ENCODE results near the gene GASK1A. TPM values are rescaled to one million over a fixed set of nuclear protein-coding genes. Genes with fewer than 3 reads are reported as not detected.
"Not testable (repeated sequence)": the region's sequence is repeated elsewhere in the genome, so short reads cannot be mapped to it uniquely, and the experiment has no call there.

Gene GASK1A
- total RNA-seq, 2 experiments from 2014 or later, result not detected

GRCh38 chr3:42963269-42963668 is 15.8 kb upstream of the GASK1A start:
- DNase-seq, result no peak
- H3K27me3 Mint-ChIP-seq, result peaks cover 3% of the 10 kb centered on the region
- POLR2A ChIA-PET, result no interaction called here
- H3K4me3 Mint-ChIP-seq, result no peak overlapping the region
- no peaks in the 10 kb centered on the region for H3K9me3 Mint-ChIP-seq
- no peaks in the 10 kb centered on the region for H3K36me3 Mint-ChIP-seq
- CTCF ChIA-PET, result interaction anchor here (1.0 to 4.2 kb wide), 3 partner anchors 109 to 260 kb away, joined by 3 to 44 read pairs (median 21); no protein-coding TSS in a partner anchor
- intact Hi-C loops (cut with micrococcal nuclease), result loop anchor here (5.0 to 10.0 kb wide), 3 partner anchors 112 to 539 kb away; no protein-coding TSS in a partner anchor
- H3K27ac Mint-ChIP-seq, result no peak overlapping the region
- H3K4me1 Mint-ChIP-seq (ENCODE audit: low read depth), result peaks cover 11% of the 10 kb centered on the region

GRCh38 chr3:42964266-42964665 is 14.8 kb upstream of the GASK1A start:
- intact Hi-C loops (cut with micrococcal nuclease), result loop anchor here (5.0 to 10.0 kb wide), 3 partner anchors 111 to 538 kb away; no protein-coding TSS in a partner anchor
- POLR2A ChIA-PET, result no interaction called here
- no peaks in the 10 kb centered on the region for H3K36me3 Mint-ChIP-seq
- CTCF ChIA-PET, result interaction anchor here (0.6 to 4.2 kb wide), 5 partner anchors 22 to 531 kb away, joined by 3 to 44 read pairs (median 3); no protein-coding TSS in a partner anchor
- no peak overlapping the region for H3K27ac Mint-ChIP-seq
- H3K27me3 Mint-ChIP-seq, result peaks cover 3% of the 10 kb centered on the region
- H3K9me3 Mint-ChIP-seq, result no peaks in the 10 kb centered on the region
- DNase-seq, result no peak
- no peak overlapping the region for H3K4me3 Mint-ChIP-seq
- H3K4me1 Mint-ChIP-seq (ENCODE audit: low read depth), result peaks cover 11% of the 10 kb centered on the region

GRCh38 chr3:42970557-42970956 is 8.6 kb upstream of the GASK1A start:
- intact Hi-C loops (cut with micrococcal nuclease), result no loop called here
- CTCF ChIA-PET, result interaction anchor here (2.5 kb wide), 1 partner anchor 9 kb away, joined by 9 read pairs; no protein-coding TSS in a partner anchor
- DNase-seq, result no peak
- no peak overlapping the region for H3K27ac Mint-ChIP-seq
- POLR2A ChIA-PET, result no interaction called here
- no peaks in the 10 kb centered on the region for H3K4me1 Mint-ChIP-seq (ENCODE audit: low read depth)
- peaks cover 28% of the 10 kb centered on the region for H3K9me3 Mint-ChIP-seq
- no peak overlapping the region for H3K4me3 Mint-ChIP-seq
- peaks cover under 1% of the 10 kb centered on the region for H3K27me3 Mint-ChIP-seq
- peaks cover 11% of the 10 kb centered on the region for H3K36me3 Mint-ChIP-seq

- H3K36me3 Mint-ChIP-seq, result peaks cover 11% of the 10 kb centered on the region
- H3K27me3 Mint-ChIP-seq, result peaks cover 5% of the 10 kb centered on the region
- no peaks in the 10 kb centered on the region for H3K4me1 Mint-ChIP-seq (ENCODE audit: low read depth)
- intact Hi-C loops (cut with micrococcal nuclease), result no loop called here
- CTCF ChIA-PET, result interaction anchor here (1.0 to 2.5 kb wide), 2 partner anchors 10 to 407 kb away, joined by 3 to 9 read pairs; no protein-coding TSS in a partner anchor
- POLR2A ChIA-PET, result no interaction called here
- DNase-seq, result no peak
- no peak overlapping the region for H3K4me3 Mint-ChIP-seq
- H3K9me3 Mint-ChIP-seq, result peaks cover 32% of the 10 kb centered on the region
- H3K27ac Mint-ChIP-seq, result no peak overlapping the region
Observed at GRCh38 chr3:42970976-42971772, 7.9 kb upstream of the GASK1A start.

- CTCF ChIA-PET; H3K4me1 Mint-ChIP-seq (ENCODE audit: low read depth); POLR2A ChIA-PET; H3K27ac Mint-ChIP-seq; intact Hi-C loops (cut with micrococcal nuclease); H3K4me3 Mint-ChIP-seq; DNase-seq: not testable (repeated sequence)
- peaks cover 22% of the 10 kb centered on the region for H3K27me3 Mint-ChIP-seq
- peaks cover 32% of the 10 kb centered on the region for H3K9me3 Mint-ChIP-seq
- H3K36me3 Mint-ChIP-seq, result peaks cover 11% of the 10 kb centered on the region
Observed at GRCh38 chr3:42974906-42975305, 4.2 kb upstream of the GASK1A start.

- peaks cover 4% of the 10 kb centered on the region for H3K4me1 Mint-ChIP-seq (ENCODE audit: low read depth)
- DNase-seq, result no peak
- CTCF ChIA-PET, result no interaction called here
- intact Hi-C loops (cut with micrococcal nuclease), result no loop called here
- H3K36me3 Mint-ChIP-seq, result peaks cover 11% of the 10 kb centered on the region
- H3K9me3 Mint-ChIP-seq, result peaks cover 32% of the 10 kb centered on the region
- POLR2A ChIA-PET, result no interaction called here
- H3K27me3 Mint-ChIP-seq, result peaks cover 27% of the 10 kb centered on the region
- H3K27ac Mint-ChIP-seq, result no peak overlapping the region
- no peak overlapping the region for H3K4me3 Mint-ChIP-seq
Observed at GRCh38 chr3:42975456-42975855, 3.7 kb upstream of the GASK1A start.

- H3K27ac Mint-ChIP-seq, result no peak overlapping the region
- CTCF ChIA-PET, result no interaction called here
- H3K36me3 Mint-ChIP-seq, result peaks cover 11% of the 10 kb centered on the region
- peaks cover 4% of the 10 kb centered on the region for H3K4me1 Mint-ChIP-seq (ENCODE audit: low read depth)
- POLR2A ChIA-PET, result no interaction called here
- H3K27me3 Mint-ChIP-seq, result peaks cover 28% of the 10 kb centered on the region
- H3K4me3 Mint-ChIP-seq, result no peak overlapping the region
- DNase-seq, result no peak
- H3K9me3 Mint-ChIP-seq, result peaks cover 32% of the 10 kb centered on the region
- intact Hi-C loops (cut with micrococcal nuclease), result no loop called here
Observed at GRCh38 chr3:42975955-42976354, 3.2 kb upstream of the GASK1A start.

GRCh38 chr3:42980209-42980608 is 1.1 kb downstream of the GASK1A start:
- POLR2A ChIA-PET, result interaction anchor here (0.6 kb wide), 1 partner anchor 112 kb away, joined by 3 read pairs; no protein-coding TSS in a partner anchor
- peaks cover 8% of the 10 kb centered on the region for H3K9me3 Mint-ChIP-seq
- peaks cover 34% of the 10 kb centered on the region for H3K27me3 Mint-ChIP-seq
- H3K4me3 Mint-ChIP-seq, result no peak overlapping the region
- CTCF ChIA-PET, result interaction anchor here (2.0 kb wide), 1 partner anchor 19 kb away, joined by 7 read pairs; no protein-coding TSS in a partner anchor
- intact Hi-C loops (cut with micrococcal nuclease), result no loop called here
- no peak for DNase-seq
- peaks cover 4% of the 10 kb centered on the region for H3K4me1 Mint-ChIP-seq (ENCODE audit: low read depth)
- H3K27ac Mint-ChIP-seq, result no peak overlapping the region
- H3K36me3 Mint-ChIP-seq, result peaks cover under 1% of the 10 kb centered on the region

- Mint-ChIP-seq H3K4me3 (no peak overlapping the region), H3K4me1 (ENCODE audit: low read depth) (peaks cover 4% of the 10 kb centered on the region), H3K36me3 (no peaks in the 10 kb centered on the region), H3K9me3 (peaks cover under 1% of the 10 kb centered on the region), H3K27ac (no peak overlapping the region), H3K27me3 (peaks cover 30% of the 10 kb centered on the region)
- DNase-seq, result no peak
- CTCF ChIA-PET, result interaction anchor here (2.0 kb wide), 1 partner anchor 19 kb away, joined by 7 read pairs; no protein-coding TSS in a partner anchor
- intact Hi-C loops (cut with micrococcal nuclease), result no loop called here
- POLR2A ChIA-PET, result no interaction called here
Observed at GRCh38 chr3:42980909-42981308, 1.8 kb downstream of the GASK1A start.

GRCh38 chr3:42982645-42983412 is 3.7 kb downstream of the GASK1A start:
- POLR2A ChIA-PET, result interaction anchor here (0.6 kb wide), 1 partner anchor 15 kb away, joined by 3 read pairs; no protein-coding TSS in a partner anchor
- no peaks in the 10 kb centered on the region for H3K9me3 Mint-ChIP-seq
- intact Hi-C loops (cut with micrococcal nuclease), result no loop called here
- peaks cover 4% of the 10 kb centered on the region for H3K4me1 Mint-ChIP-seq (ENCODE audit: low read depth)
- no peaks in the 10 kb centered on the region for H3K36me3 Mint-ChIP-seq
- peaks cover 25% of the 10 kb centered on the region for H3K27me3 Mint-ChIP-seq
- H3K4me3 Mint-ChIP-seq, result no peak overlapping the region
- no peak overlapping the region for H3K27ac Mint-ChIP-seq
- CTCF ChIA-PET, result interaction anchor here (1.3 kb wide), 1 partner anchor 21 kb away, joined by 6 read pairs; no protein-coding TSS in a partner anchor
- no peak for DNase-seq

- H3K27ac Mint-ChIP-seq, result no peak overlapping the region
- no peak overlapping the region for H3K4me3 Mint-ChIP-seq
- no peaks in the 10 kb centered on the region for H3K36me3 Mint-ChIP-seq
- DNase-seq, result no peak
- H3K4me1 Mint-ChIP-seq (ENCODE audit: low read depth), result peaks cover under 1% of the 10 kb centered on the region
- POLR2A ChIA-PET, result no interaction called here
- intact Hi-C loops (cut with micrococcal nuclease), result no loop called here
- H3K9me3 Mint-ChIP-seq, result no peaks in the 10 kb centered on the region
- CTCF ChIA-PET, result interaction anchor here (0.6 kb wide), 1 partner anchor 114 kb away, joined by 3 read pairs; no protein-coding TSS in a partner anchor
- H3K27me3 Mint-ChIP-seq, result peaks cover 15% of the 10 kb centered on the region
Observed at GRCh38 chr3:42983927-42984326, 4.8 kb downstream of the GASK1A start.

- Mint-ChIP-seq H3K36me3 (no peaks in the 10 kb centered on the region), H3K4me1 (ENCODE audit: low read depth) (no peaks in the 10 kb centered on the region), H3K9me3 (no peaks in the 10 kb centered on the region), H3K27ac (no peak overlapping the region), H3K4me3 (no peak overlapping the region), H3K27me3 (peaks cover 13% of the 10 kb centered on the region)
- intact Hi-C loops (cut with micrococcal nuclease), result no loop called here
- DNase-seq, result no peak
- POLR2A ChIA-PET, result no interaction called here
- CTCF ChIA-PET, result interaction anchor here (0.6 kb wide), 1 partner anchor 115 kb away, joined by 3 read pairs; no protein-coding TSS in a partner anchor
Observed at GRCh38 chr3:42984701-42985100, 5.6 kb downstream of the GASK1A start.
